ENCODE results near the gene CREB3L2. TPM values are rescaled to one million over a fixed set of nuclear protein-coding genes. Genes with fewer than 3 reads are reported as not detected.

CREB3L2 gene
- total and polyA plus RNA-seq, 4 donors = 7.4 to 89.1 (median 44.0) TPM

- no peaks in the 10 kb centered on the region for H3K4me1 ChIP-seq (ENCODE audit: control insufficient read depth in 5 of 5, insufficient read depth in 5 of 5, low read length in 5 of 5)
- ATAC-seq (ENCODE audit: insufficient read depth, low FRiP score) = no peak
- peaks cover 0 to 2% (median 0%) of the 10 kb centered on the region in 4 donors for H3K9me3 ChIP-seq (ENCODE audit: control insufficient read depth in 4 of 4, insufficient read depth in 3 of 4, low read length in 3 of 4)
- DNase-seq = no peak
- WGBS, 2 donors = 92 to 98% methylated on average over 4 of the region's 4 CpGs
- H3K36me3 ChIP-seq (ENCODE audit: control insufficient read depth in 4 of 4, insufficient read depth in 4 of 4, low read length in 4 of 4) = no peaks in the 10 kb centered on the region
- H3K27ac ChIP-seq (ENCODE audit: low read depth in 1 of 2, low read length in 1 of 2) = no peak overlapping the region
- no peak overlapping the region for H3K9ac ChIP-seq (ENCODE audit: insufficient read depth in 1 of 2, low read length in 2 of 2)
- TF ChIP-seq CTCF (IDR thresholded peaks at IDR 0.05; ENCODE audit: control extremely low read depth, extremely low read depth) = no peak
- H3K4me3 ChIP-seq = no peak overlapping the region
- no peaks in the 10 kb centered on the region for H3K27me3 ChIP-seq (ENCODE audit: control insufficient read depth in 3 of 3, insufficient read depth in 3 of 3, low read length in 2 of 3)
Observed at GRCh38 chr7:138024765-138025164, 22.9 kb upstream of the CREB3L2 start.

- ATAC-seq (ENCODE audit: insufficient read depth, low FRiP score) = no peak
- Histone ChIP-seq H3K4me1 (ENCODE audit: control insufficient read depth in 5 of 5, insufficient read depth in 5 of 5, low read length in 5 of 5) (no peaks in the 10 kb centered on the region), H3K27me3 (ENCODE audit: control insufficient read depth in 3 of 3, insufficient read depth in 3 of 3, low read length in 2 of 3) (no peaks in the 10 kb centered on the region), H3K36me3 (ENCODE audit: control insufficient read depth in 4 of 4, insufficient read depth in 4 of 4, low read length in 4 of 4) (no peaks in the 10 kb centered on the region), H3K4me3 (no peak overlapping the region), H3K9me3 (ENCODE audit: control insufficient read depth in 4 of 4, insufficient read depth in 3 of 4, low read length in 3 of 4) (peaks cover 0 to 2% (median 0%) of the 10 kb centered on the region in 4 donors), H3K9ac (ENCODE audit: insufficient read depth in 1 of 2, low read length in 2 of 2) (no peak overlapping the region), H3K27ac (ENCODE audit: low read depth in 1 of 2, low read length in 1 of 2) (no peak overlapping the region)
- no peak for TF ChIP-seq CTCF (IDR thresholded peaks at IDR 0.05; ENCODE audit: control extremely low read depth, extremely low read depth)
- no peak for DNase-seq
Observed at GRCh38 chr7:138024343-138024691, 22.4 kb upstream of the CREB3L2 start.

- peaks cover 0 to 2% (median 0%) of the 10 kb centered on the region in 4 donors for H3K9me3 ChIP-seq (ENCODE audit: control insufficient read depth in 4 of 4, insufficient read depth in 3 of 4, low read length in 3 of 4)
- H3K4me3 ChIP-seq = no peak overlapping the region
- TF ChIP-seq CTCF (IDR thresholded peaks at IDR 0.05; ENCODE audit: control extremely low read depth, extremely low read depth) = no peak
- ATAC-seq (ENCODE audit: insufficient read depth, low FRiP score) (no peak), DNase-seq (no peak)
- no peak overlapping the region for H3K27ac ChIP-seq (ENCODE audit: low read depth in 1 of 2, low read length in 1 of 2)
- H3K27me3 ChIP-seq (ENCODE audit: control insufficient read depth in 3 of 3, insufficient read depth in 3 of 3, low read length in 2 of 3) = no peaks in the 10 kb centered on the region
- H3K4me1 ChIP-seq (ENCODE audit: control insufficient read depth in 5 of 5, insufficient read depth in 5 of 5, low read length in 5 of 5) = no peaks in the 10 kb centered on the region
- WGBS, 2 donors = 96 to 99% methylated on average over 3 of the region's 3 CpGs
- H3K9ac ChIP-seq (ENCODE audit: insufficient read depth in 1 of 2, low read length in 2 of 2) = no peak overlapping the region
- no peaks in the 10 kb centered on the region for H3K36me3 ChIP-seq (ENCODE audit: control insufficient read depth in 4 of 4, insufficient read depth in 4 of 4, low read length in 4 of 4)
Observed at GRCh38 chr7:138023618-138024342, 21.9 kb upstream of the CREB3L2 start.

GRCh38 chr7:138021889-138022288 is 20.0 kb upstream of the CREB3L2 start:
- 89 to 91% methylated on average over 6 of the region's 6 CpGs for WGBS, 2 donors
- H3K9ac ChIP-seq (ENCODE audit: insufficient read depth in 1 of 2, low read length in 2 of 2) = no peak overlapping the region
- peaks cover 0 to 2% (median 0%) of the 10 kb centered on the region in 4 donors for H3K9me3 ChIP-seq (ENCODE audit: control insufficient read depth in 4 of 4, insufficient read depth in 3 of 4, low read length in 3 of 4)
- H3K27ac ChIP-seq (ENCODE audit: low read depth in 1 of 2, low read length in 1 of 2) = no peak overlapping the region
- DNase-seq (no peak), ATAC-seq (ENCODE audit: insufficient read depth, low FRiP score) (no peak)
- no peaks in the 10 kb centered on the region for H3K4me1 ChIP-seq (ENCODE audit: control insufficient read depth in 5 of 5, insufficient read depth in 5 of 5, low read length in 5 of 5)
- no peaks in the 10 kb centered on the region for H3K36me3 ChIP-seq (ENCODE audit: control insufficient read depth in 4 of 4, insufficient read depth in 4 of 4, low read length in 4 of 4)
- H3K4me3 ChIP-seq = no peak overlapping the region
- H3K27me3 ChIP-seq (ENCODE audit: control insufficient read depth in 3 of 3, insufficient read depth in 3 of 3, low read length in 2 of 3) = no peaks in the 10 kb centered on the region
- no peak for TF ChIP-seq CTCF (IDR thresholded peaks at IDR 0.05; ENCODE audit: control extremely low read depth, extremely low read depth)
